K562 (cell line): ENCODE results near the gene H3-3A. TPM values are rescaled to one million over a fixed set of nuclear protein-coding genes. Genes with fewer than 3 reads are reported as not detected.

Experiments used
- CC2D1A ChIP-seq: fragments of 450-650 bp; IDR thresholded peaks from 2 replicates; pipeline ENCODE4 v1.6.1; 2017; ENCODE audit warnings: mild to moderate bottlenecking
- CTCFL ChIP-seq: IDR thresholded peaks from 2 replicates; pipeline ENCODE4 v1.6.1; 2011; ENCODE audit warnings: borderline replicate concordance, low read depth, mild to moderate bottlenecking, moderate library complexity, low read length; ENCODE audit not compliant: insufficient read depth, poor library complexity, severe bottlenecking
- FOXJ3 ChIP-seq: sonication (generic); formaldehyde crosslinking; IDR thresholded peaks from 2 replicates; pipeline ENCODE4 v1.4.0; 2020; ENCODE audit warnings: mild to moderate bottlenecking, missing genetic modification reagents
- FOXM1 ChIP-seq, 2 experiments: fragments of 450-650 bp in 1 of 2; sonication (generic) in 1 of 2; formaldehyde crosslinking in 1 of 2; IDR thresholded peaks; 2 replicates each; pipeline versions ENCODE4 v1.6.1 to v1.9.0; 2017 to 2022; ENCODE audit warnings: low read depth in 2 of 2, mild to moderate bottlenecking in 2 of 2, missing genetic modification reagents in 1 of 2, moderate library complexity in 1 of 2
- GABPB2 ChIP-seq: fragments of 250-450 bp; sonication (Bioruptor Pico); conservative IDR thresholded peaks from 2 replicates; pipeline ENCODE4 v1.5.1; 2021; ENCODE audit warnings: mild to moderate bottlenecking
- HMBOX1 ChIP-seq: sonication (generic); IDR thresholded peaks from 2 replicates; pipeline ENCODE4 v1.6.1; 2016
- HNRNPL ChIP-seq: fragments of 200-400 bp; formaldehyde crosslinking; IDR thresholded peaks from 2 replicates; pipeline ENCODE4 v1.6.1; 2017; ENCODE audit warnings: low read depth, mild to moderate bottlenecking, low read length
- MAZ ChIP-seq, 2 experiments: fragments of 450-650 bp in 1 of 2; sonication (generic) in 1 of 2; formaldehyde crosslinking; IDR thresholded peaks in 1 of 2; conservative IDR thresholded peaks in 1 of 2; 2 replicates each; pipeline versions ENCODE4 v1.4.0 to v1.5.0; 2020; ENCODE audit warnings: mild to moderate bottlenecking in 1 of 2, missing genetic modification reagents in 1 of 2
- MITF ChIP-seq: IDR thresholded peaks from 2 replicates; pipeline ENCODE4 v1.6.1; 2014; ENCODE audit warnings: antibody characterized with exemption
- NR3C1 ChIP-seq: sonication (generic); formaldehyde crosslinking; IDR thresholded peaks from 2 replicates; pipeline ENCODE4 v1.8.1; 2022; ENCODE audit warnings: missing genetic modification reagents
- SIN3A ChIP-seq, 2 experiments: fragments of 150-350 bp in 1 of 2; IDR thresholded peaks; 2 replicates each; pipeline ENCODE4 v1.6.1; 2011 to 2016; ENCODE audit warnings: borderline replicate concordance in 2 of 2, low read depth in 2 of 2, low read length in 2 of 2, mild to moderate bottlenecking in 2 of 2, moderate library complexity in 2 of 2; ENCODE audit not compliant: control insufficient read depth in 1 of 2
- SRSF3 ChIP-seq: fragments of 200-400 bp; formaldehyde crosslinking; IDR thresholded peaks from 2 replicates; pipeline ENCODE4 v1.6.1; 2016; ENCODE audit warnings: mild to moderate bottlenecking, low read length, moderate library complexity; ENCODE audit not compliant: insufficient read depth
- TEAD1 ChIP-seq, 2 experiments: fragments of 450-650 bp in 1 of 2; sonication (generic) in 1 of 2; formaldehyde crosslinking; IDR thresholded peaks; 2 replicates each; pipeline versions ENCODE4 v1.4.0 to v1.8.0; 2020 to 2022; ENCODE audit warnings: mild to moderate bottlenecking in 2 of 2, missing genetic modification reagents in 1 of 2
- ZBTB9 ChIP-seq: fragments of 450-650 bp; formaldehyde crosslinking; IDR thresholded peaks from 2 replicates; pipeline ENCODE4 v1.4.0; 2020; ENCODE audit warnings: mild to moderate bottlenecking, moderate library complexity
- ZFPM2 ChIP-seq: fragments of 250-450 bp; sonication (Bioruptor Pico); IDR thresholded peaks from 2 replicates; pipeline ENCODE4 v1.5.1; 2022; ENCODE audit warnings: mild to moderate bottlenecking
- ZNF583 ChIP-seq: fragments of 250-450 bp; sonication (Bioruptor Pico); IDR thresholded peaks from 2 replicates; pipeline ENCODE4 v1.4.0; 2020
- polyA plus RNA-seq, 8 experiments: library from polyadenylated mRNA; depleted of rRNA in 4 of 8; stranded (reverse) in 5 of 8; unstranded in 3 of 8; fragments of >200 nt; fragmentation: Nextera tagmentation in 2 of 8; fragmentation: Illumina TruSeq in 1 of 8; extraction: Ambion mirVana in 2 of 8; extraction: Trizol in 1 of 8; gene quantifications; 2 replicates each; pipeline versions ENCODE4 v1.2.1 to v1.2.3, GENCODE V29; 2011 to 2014; ENCODE audit warnings: inconsistent platforms in 1 of 8, missing spikeins in 1 of 8
- total RNA-seq, 7 experiments: library from RNA; depleted of rRNA in 6 of 7; stranded (reverse); fragments of >200 nt in 6 of 7; fragmentation: Illumina TruSeq in 2 of 7; extraction: Trizol in 2 of 7; gene quantifications; 2 replicates each; pipeline versions ENCODE4 v1.2.1 to v1.2.3, GENCODE V29; 2011 to 2021; ENCODE audit warnings: low replicate concordance in 1 of 7

H3-3A gene
- total and polyA plus RNA-seq, 9 of the 15 experiments (the other 6 are each of a cell fraction or from before 2014, with no cell fraction given): 426 to 1,083 (median 591) TPM

- TF ChIP-seq MAZ (CRISPR knock-in tag; conservative IDR thresholded peaks at IDR 0.05 in 1 of 2, IDR thresholded peaks at IDR 0.05 in 1 of 2): peak; percentile 82 to 95
- TF ChIP-seq CTCFL: no peak
- TF ChIP-seq FOXJ3 (CRISPR knock-in tag): no peak
- TF ChIP-seq HMBOX1: no peak
- no peak for TF ChIP-seq CC2D1A
- no peak for TF ChIP-seq MITF
- no peak for TF ChIP-seq HNRNPL
- TF ChIP-seq ZBTB9 (CRISPR knock-in tag): peak; percentile 87; the same call in 1 of the 2 replicates
- peak; percentile 20; the same call in 1 of the 2 replicates for TF ChIP-seq NR3C1 (CRISPR knock-in tag)
- TF ChIP-seq ZFPM2 (CRISPR knock-in tag): no peak
- TF ChIP-seq TEAD1 (CRISPR knock-in tag; IDR thresholded peaks at IDR 0.05): peak; percentile 27 to 51; a peak in 2 of 4 replicates
- TF ChIP-seq SIN3A (IDR thresholded peaks at IDR 0.05; ENCODE audit: borderline replicate concordance in 2 of 2, control insufficient read depth in 1 of 2, low read depth in 2 of 2, low read length in 2 of 2): 0 out of 4 replicates have a peak, but pooled peaks of 1 of the 2 experiments have one; percentile 12
- 0 out of 2 replicates have a peak, but pooled peaks have one; percentile 50 for TF ChIP-seq SRSF3
- TF ChIP-seq ZNF583: 0 out of 2 replicates have a peak, but pooled peaks have one; percentile 1
- no peak for TF ChIP-seq GABPB2
- no peak for TF ChIP-seq FOXM1 (IDR thresholded peaks at IDR 0.05; ENCODE audit: low read depth)
- 0 out of 2 replicates have a peak, but pooled peaks have one; percentile 47 for TF ChIP-seq FOXM1 (CRISPR knock-in tag; IDR thresholded peaks at IDR 0.05; ENCODE audit: low read depth)
Observed at GRCh38 chr1:226061841-226062557, 517 bp upstream of the H3-3A start (continued).
